HG02678 (cell line): ENCODE data around the gene CHD9.

Experiments
- ATAC-seq: cut with Tn5 transposase; IDR thresholded peaks from one replicate; pipeline ENCODE4 v1.9.1; 2021; ENCODE audit warnings: mild to moderate bottlenecking, moderate library complexity; ENCODE audit not compliant: unreplicated experiment

Gene CHD9

DNA sequence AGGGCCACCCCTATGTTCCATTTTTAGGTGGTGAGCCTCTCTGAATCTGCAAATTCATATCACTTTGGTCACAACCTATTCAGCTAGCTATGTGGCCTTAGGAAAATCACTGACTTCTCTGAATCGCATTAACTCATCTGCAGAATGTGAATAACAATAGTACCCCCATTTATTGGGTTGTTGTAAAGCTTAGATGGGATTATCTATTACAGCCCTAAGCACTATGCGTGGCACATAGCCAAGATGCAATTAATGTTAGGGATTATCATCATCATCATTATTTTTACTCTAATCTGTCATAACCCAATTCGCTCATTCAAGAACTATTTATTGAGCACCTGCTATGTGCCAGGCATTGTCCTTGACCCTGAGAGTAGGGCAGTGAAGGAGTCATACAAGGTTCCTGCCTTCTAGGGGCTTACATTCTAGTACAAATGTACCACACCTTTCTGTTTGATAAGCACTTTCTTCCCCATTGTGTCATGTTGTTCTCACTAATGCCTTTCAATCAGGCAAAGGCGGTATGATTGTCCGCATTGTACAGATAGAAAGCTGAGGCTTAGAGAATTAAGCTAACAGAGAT lies 38.5 kb downstream of the CHD9 start:
- ATAC-seq = no peak

- peak; percentile 54 for ATAC-seq
Observed at GRCh38 chr16:53094013-53094630, 39.3 kb downstream of the CHD9 start.

DNA sequence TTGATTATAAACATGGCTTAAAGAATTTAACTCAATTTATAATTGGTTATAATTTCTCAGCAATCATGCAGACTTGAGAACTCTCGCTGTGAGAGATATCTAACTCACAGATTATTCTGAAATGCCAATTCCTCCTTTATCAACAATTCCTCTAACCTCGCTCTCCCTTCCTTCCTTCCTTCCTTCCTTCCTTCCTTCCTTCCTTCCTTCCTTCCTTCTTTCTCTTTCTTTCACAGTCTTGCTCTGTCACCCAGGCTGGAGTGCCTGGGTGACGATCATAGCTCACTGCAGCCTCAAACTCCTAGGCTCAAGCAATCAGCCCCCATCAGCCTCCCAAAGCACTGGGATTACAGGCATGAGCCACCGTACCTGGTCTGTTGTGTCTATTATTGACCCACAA lies 42.4 kb downstream of the CHD9 start:
- no peak for ATAC-seq

- ATAC-seq = peak; percentile 65
Observed at GRCh38 chr16:53098526-53099317, 43.9 kb downstream of the CHD9 start.

GRCh38 chr16:53099318-53100130 lies 44.7 kb downstream of the CHD9 start:
- peak; percentile 54 for ATAC-seq

- no peak for ATAC-seq
Observed at GRCh38 chr16:53100131-53100748, 45.4 kb downstream of the CHD9 start.

- no peak for ATAC-seq
Observed at GRCh38 chr16:53100889-53101288, 46.1 kb downstream of the CHD9 start.

DNA sequence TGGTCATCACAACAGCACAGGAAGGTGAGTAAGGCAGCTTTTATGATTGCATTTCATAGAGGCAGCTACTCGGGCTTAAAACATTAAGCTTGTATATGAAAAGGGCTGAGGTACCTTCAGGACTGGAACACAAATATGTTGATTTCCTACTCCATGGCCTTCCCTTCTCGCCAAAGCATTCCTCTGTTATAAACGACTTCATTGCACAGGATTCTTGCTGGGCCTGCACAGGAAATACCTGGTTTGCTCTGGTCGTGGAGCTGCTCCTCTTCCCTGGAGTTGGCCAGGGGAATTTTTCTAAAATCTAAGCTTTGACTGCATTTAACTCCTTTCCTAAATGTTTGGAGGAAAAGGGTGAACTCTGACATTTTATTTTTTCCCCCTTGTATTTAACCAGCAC lies 49.0 kb downstream of the CHD9 start:
- no peak for ATAC-seq

GRCh38 chr16:53105565-53105964 lies 50.8 kb downstream of the CHD9 start:
- no peak for ATAC-seq

DNA sequence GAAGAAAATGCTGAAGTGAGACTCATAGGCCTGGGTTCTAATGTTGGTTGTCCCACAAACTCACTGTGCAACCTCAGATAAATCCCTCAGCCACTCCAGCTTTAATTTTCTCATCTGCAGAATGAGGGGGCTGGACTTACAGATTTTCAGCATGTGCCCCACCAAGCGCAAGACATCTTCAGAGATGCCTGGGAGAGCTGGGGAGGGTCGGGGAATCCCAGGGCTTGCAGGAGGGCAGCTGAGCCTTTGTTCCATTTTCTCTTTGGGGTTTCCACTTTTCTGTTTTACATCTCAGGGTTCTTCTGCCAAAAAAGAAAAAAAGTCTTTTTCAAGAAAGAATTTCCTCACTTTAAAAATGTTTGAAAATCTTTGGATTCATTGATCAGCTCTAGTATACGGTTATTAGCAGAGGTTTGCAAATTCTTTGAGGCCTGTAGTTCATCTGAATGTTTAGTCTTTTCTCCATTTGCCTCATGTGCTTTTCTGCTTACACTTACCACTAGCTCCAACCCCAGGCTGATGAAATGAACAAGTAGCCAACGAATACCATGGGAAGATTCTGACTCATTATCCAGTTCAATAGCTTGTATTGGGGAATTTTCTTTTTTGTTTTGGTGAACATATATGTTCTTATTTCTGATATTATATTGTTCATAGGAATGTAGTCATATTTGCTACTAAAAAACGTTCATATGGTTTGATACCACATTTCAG lies 56.4 kb downstream of the CHD9 start:
- peak; percentile 52 for ATAC-seq

DNA sequence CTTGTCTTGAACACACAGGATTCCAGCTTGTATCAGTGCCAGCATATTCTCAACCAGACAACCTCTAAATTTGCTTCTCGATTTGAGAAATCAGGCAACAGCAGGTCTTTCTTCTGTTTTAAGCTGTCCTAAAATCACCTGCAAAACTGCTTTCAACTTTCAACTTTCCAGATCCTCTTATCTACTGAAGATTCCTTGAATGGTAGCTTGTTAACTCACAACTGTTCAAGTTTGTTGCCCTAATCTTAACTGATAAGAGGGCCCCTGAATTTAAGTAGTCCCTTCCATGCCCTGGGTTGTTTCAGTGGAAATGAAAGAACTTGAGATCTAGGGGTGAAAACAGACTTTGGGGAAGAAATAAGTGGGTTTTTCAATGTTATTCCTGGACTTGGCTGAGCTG lies 57.2 kb downstream of the CHD9 start:
- ATAC-seq = no peak

DNA sequence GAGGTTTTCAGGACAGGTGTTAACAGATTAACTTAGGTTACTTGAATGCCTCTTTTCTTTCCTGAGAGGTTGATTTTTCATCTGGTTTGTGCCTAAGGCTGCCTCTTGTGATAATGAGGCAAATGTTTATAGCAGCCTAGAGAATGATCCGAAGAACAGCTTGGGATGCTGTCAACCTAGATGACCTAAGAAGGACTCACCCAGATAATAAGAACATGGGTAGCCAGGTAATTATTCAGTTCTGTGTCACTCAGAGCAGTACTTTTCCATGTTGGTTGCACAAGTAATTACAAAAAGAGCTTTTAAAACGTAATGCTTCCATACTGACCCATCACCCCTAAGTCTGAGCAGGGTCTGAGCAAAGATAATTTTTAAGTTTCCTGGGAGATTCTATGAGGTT lies 60.3 kb downstream of the CHD9 start:
- ATAC-seq = no peak

DNA sequence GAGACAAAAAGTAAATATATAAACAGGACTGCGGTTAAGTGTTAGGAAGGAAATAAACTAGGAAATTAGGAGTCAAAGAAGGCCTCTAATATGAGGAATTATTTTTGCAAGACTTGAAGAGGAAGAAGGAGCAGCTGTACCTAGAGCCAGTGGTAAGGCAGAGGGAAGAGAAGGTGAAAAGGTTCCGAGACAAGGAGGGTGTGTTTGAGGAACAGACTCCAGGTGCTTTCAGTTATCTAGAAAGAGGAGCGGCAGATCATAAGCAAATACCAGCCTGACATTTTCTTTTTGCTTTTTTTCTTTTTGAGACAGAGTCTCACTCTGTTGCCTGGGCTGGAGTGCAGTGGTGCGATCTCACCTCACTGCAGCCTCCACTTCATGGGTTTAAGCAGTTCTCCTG lies 61.0 kb downstream of the CHD9 start:
- no peak for ATAC-seq

- no peak for ATAC-seq
Observed at GRCh38 chr16:53121043-53121620, 66.3 kb downstream of the CHD9 start.

- ATAC-seq = no peak
Observed at GRCh38 chr16:53121661-53122060, 66.9 kb downstream of the CHD9 start.

GRCh38 chr16:53123747-53124146 lies 69.0 kb downstream of the CHD9 start:
- no peak for ATAC-seq

- ATAC-seq = no peak
Observed at GRCh38 chr16:53126390-53126789, 71.6 kb downstream of the CHD9 start.

DNA sequence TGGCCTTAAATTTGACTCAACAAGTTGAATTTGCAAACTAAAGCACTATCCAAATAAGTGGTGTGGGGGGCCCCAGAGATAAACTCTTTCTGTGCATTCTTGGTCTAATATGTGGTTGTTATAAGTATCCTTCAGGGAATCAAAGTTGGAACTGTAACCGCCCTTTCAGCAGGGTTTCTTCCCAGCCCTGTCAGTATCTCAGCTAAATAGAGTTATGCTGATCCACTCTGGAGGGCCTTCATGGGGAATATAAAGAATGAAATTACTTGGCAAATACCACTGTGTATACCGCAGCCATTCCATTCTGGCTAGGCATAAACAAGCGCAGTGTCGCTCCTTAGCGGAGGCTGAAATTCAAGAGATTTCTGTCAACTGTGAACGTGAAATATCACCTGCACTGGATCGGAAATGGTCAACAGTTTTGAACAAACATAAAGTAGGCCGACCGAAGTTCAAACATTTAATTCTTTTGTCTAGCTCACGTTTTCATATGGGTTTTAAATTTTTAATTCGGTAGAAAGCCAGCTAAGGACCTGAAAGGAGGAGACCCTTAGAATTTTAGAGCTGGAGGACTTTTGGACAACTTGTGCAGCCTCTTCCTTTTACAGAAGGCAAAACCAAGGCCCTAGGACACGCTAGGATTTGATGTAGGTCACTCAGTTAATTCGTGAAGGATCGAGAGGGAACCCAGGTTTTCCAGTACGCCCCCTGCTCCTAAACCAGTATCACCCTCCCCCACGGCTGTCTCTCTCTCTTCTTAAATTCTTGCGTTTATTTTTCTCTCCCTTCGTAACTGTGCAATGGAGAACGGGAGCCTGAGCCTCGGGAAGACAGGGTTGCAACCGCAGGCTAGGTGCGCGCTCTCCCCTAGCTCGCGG lies 74.7 kb downstream of the CHD9 start:
- no peak for ATAC-seq
